HS-27A (cell line): ENCODE measurements around the gene ABT1.

Experiments
- DNase-seq: peaks from one replicate; pipeline ENCODE4 v3.0.0-alpha.2; 2012; ENCODE audit warnings: low read depth, missing footprints

ABT1 gene

DNA sequence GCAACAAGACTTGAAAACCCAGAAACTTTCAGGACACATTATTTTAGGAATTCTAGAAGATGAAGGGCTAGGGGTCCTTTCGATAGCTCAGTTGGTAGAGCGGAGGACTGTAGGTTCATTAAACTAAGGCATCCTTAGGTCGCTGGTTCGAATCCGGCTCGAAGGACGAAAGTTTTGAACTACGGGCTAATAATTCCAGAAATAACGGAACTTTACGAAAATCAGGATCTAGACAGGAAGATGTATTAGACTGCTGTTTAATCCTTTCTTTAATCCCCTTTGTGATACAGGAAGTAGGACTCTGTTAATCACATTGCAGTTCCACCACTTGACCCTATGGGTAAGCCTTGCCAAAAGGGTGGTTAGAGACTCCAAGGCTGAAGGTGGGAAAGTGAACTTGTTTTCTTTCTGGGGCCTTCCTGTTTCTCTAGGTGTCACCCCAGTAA lies 21.2 kb upstream of the ABT1 start:
- DNase-seq = no peak

GRCh38 chr6:26576407-26576843 lies 20.3 kb upstream of the ABT1 start:
- DNase-seq = no peak

DNA sequence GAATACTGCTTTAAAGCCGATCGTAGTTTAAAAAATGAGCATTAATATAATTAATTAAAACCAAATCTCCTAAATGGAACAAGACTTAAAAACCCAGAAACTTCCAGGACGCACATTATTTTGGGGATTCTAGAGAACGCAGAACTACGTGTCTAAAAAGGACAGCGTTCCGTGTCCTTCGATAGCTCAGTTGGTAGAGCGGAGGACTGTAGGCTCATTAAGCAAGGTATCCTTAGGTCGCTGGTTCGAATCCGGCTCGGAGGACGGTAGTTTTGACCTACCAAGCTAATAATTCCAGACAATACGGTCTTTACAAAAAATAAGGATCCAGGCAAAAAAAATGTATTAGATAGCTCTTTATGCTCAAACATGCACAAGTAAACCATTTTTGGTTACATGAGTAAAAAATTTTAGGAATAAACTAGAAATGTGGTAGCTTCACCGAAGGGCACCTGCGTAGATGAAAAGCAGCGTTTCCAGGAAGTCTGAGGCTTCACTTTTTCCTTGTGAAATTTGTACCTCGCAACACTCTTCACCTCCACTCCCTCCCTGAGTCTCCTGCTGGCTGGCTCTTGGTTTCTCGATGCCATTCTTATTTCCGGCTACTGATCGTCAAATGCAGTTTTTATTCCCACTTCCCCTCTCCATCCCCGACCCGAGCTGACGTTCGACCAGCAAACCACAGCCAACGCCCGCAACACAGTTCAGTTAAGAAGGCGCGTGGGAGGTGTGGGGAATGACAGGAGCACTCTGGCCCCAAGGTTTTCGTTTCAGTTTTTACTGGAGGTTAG lies 19.6 kb upstream of the ABT1 start:
- DNase-seq = peak; percentile 51

GRCh38 chr6:26577720-26578072 lies 19.1 kb upstream of the ABT1 start:
- DNase-seq = no peak

- no peak for DNase-seq
Measured at GRCh38 chr6:26578279-26578678, 18.5 kb upstream of the ABT1 start.

DNA sequence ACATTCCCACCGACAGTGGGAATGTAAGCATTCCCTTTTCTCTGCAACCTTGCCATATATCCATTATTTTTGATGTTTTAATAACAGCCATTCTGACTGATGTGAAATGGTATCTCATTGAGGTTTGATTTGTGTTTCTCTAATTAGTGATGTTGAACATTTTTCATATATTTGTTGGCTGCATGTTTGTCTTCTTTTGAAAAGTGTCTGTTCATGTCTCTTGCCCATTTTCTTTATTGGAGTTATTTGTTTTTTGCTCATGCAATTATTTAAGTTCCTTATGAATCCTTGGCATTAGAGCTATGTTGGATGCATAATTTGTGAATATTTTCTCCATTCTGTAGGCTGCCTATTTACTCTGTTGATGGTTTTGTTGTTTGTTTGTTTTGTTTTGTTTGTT lies 18.0 kb upstream of the ABT1 start:
- no peak for DNase-seq

GRCh38 chr6:26581164-26581915 lies 15.4 kb upstream of the ABT1 start:
- no peak for DNase-seq

GRCh38 chr6:26588965-26589364 lies 7.8 kb upstream of the ABT1 start:
- no peak for DNase-seq

DNA sequence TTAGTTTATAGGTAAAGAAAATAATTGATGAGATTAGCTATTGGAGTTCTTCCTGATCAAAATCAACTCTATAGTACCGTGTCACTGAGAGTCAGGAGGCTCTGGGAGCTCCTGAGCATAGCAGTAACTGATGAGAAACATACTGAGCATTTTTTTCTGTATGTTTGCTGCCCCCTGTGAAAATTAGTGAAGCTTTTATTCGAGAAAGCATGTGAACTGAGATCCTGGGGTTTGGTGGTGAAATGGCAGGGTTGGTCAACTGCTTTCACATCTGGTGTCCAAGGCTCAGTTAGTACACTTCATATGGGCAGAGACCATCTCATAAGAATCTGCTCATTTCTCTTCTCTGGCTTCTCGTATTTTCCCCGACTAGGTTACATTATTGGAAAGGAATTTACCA lies 4.1 kb upstream of the ABT1 start:
- DNase-seq = no peak

- DNase-seq = no peak
Measured at GRCh38 chr6:26593278-26594130, 3.2 kb upstream of the ABT1 start.

DNA sequence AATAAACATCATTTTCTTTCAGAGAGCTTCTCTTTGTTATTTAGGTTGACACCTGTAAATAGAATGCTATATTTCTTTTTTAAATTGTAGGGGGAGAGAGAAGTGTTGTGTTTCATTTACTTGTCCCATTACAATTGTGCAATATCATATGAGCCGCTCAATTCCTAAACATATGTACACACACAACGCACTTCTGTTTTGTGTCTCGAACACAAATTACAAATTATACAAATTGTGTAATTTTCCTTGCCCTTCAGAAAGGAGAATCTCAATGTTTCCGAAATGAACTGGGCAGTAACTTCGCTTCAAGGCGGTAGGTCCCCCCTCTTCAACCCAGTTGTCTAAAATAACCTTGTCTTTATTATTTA lies 2.6 kb upstream of the ABT1 start:
- no peak for DNase-seq

- peak; percentile 78 for DNase-seq
Measured at GRCh38 chr6:26594730-26595632, 1.8 kb upstream of the ABT1 start.

- DNase-seq = peak; percentile 81
Measured at GRCh38 chr6:26595669-26596269, 984 bp upstream of the ABT1 start.

- DNase-seq = no peak
Measured at GRCh38 chr6:26597389-26597766, 625 bp downstream of the ABT1 start.

DNA sequence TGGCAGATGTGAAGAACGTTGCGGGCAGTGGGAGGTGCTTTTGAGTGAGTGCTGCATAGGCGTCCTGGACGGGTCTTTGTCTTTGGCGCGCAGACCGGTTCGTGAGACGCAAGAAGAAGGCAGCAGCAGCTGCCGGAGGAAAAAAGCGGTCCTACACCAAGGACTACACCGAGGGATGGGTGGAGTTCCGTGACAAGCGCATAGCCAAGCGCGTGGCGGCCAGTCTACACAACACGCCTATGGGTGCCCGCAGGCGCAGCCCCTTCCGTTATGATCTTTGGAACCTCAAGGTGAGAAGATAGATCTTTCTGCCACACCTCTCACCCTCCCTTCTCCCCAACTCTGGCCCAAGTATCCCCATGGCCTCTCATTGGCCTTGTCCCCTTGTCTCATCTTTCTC lies 1.1 kb downstream of the ABT1 start:
- DNase-seq = no peak

- no peak for DNase-seq
Measured at GRCh38 chr6:26598267-26598666, 1.5 kb downstream of the ABT1 start.

DNA sequence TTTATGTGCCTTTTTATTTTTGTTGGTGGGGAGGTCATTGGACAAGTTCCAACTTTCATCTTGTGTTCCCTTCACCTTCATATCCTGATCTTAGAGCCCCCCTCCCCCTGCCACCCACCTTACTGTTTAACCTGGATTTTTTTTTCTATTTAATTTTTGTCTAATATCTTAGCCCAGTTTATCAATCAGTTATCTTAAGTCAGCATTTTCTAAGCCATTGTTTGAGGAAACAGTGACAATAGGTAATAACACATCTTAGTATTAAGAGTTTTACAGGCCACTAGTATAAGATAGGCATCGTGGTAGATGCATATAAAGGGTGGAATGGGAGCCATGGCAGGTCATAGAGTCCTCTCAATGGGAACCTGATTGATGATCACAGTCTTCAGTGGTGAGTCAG lies 2.4 kb downstream of the ABT1 start:
- DNase-seq = no peak

GRCh38 chr6:26599591-26599990 lies 2.8 kb downstream of the ABT1 start:
- DNase-seq = no peak

DNA sequence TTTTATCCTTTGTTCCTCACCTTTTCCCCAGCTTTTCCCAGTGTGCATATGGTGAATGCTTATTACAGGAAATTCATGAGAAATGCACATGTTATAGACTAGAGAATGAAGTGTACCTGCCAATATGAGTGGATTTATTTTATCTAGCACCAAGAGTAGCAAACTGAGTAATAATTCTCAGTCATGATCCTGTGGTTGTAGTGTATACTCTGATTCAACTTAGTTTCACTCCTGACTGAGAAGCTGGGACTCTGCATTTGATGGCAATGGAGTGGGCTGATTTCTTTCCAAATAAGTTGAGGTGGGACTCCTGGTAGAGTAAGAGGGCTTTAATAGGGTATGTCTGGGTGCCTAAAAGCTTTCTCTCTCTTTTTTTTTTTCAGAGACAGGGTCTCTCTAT lies 4.0 kb downstream of the ABT1 start:
- DNase-seq = no peak

DNA sequence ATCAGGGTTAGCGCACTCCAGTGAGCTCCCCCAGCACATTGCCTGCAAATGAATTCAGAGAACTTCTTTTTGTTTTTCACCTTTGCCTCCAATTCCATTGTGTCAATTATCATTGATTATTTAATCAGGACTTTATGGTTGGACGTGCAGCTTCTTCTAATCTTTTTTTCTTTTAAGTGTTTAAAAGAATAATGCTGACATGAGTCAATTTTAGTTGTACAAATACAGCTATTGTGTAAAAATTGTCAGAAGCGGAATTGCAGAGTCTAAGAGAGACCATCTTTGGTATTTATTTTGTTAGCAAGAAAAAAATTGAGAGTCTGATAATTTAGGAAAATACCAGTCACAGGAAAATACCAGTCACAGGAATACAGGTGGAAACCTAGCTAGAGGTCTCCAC lies 5.5 kb downstream of the ABT1 start:
- DNase-seq = no peak

GRCh38 chr6:26604026-26604425 lies 7.3 kb downstream of the ABT1 start:
- DNase-seq = no peak
